WTC11 (cell line): ENCODE measurements around the gene FRAT1.

Experiments
- USF1 ChIP-seq: sonication (generic); formaldehyde crosslinking; IDR thresholded peaks from 2 replicates; pipeline ENCODE4 v1.8.0; 2022; ENCODE audit warnings: mild to moderate bottlenecking, missing genetic modification reagents
- ZNF281 ChIP-seq: sonication (generic); formaldehyde crosslinking; IDR thresholded peaks from 2 replicates; pipeline ENCODE4 v1.8.0; 2023; ENCODE audit warnings: mild to moderate bottlenecking, missing genetic modification reagents
- TF ChIP-seq, protein P1 (sequence below): fragments of 200-600 bp; IDR thresholded peaks from 2 replicates; pipeline ENCODE4 v1.8.0; 2022; ENCODE audit warnings: antibody characterized with exemption
- TF ChIP-seq, protein P2 (sequence below): sonication (generic); formaldehyde crosslinking; IDR thresholded peaks from 2 replicates; pipeline ENCODE4 v1.8.1; 2022; ENCODE audit warnings: low read depth, missing genetic modification reagents, borderline replicate concordance

DNA sequence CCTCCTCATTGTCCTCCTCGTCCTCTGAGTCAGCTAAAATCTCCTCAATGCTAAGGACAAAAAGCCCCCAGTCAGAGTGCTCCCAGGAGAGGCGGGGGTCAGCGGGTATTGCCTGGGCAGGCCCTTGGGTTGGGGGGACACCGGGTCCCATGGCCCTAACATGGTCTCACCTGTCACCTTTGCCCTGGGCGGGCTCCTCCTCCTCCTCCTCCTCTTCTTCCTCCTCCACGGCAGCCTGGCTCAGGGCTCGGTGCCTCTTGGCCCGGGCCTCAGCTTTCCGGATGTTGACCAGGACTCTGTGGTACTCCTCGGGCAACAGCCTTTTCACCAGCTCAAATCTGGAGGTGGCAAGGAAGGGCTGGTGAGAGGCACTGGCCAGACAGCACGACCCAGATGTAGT, 47.5 kb downstream of the FRAT1 start:
- TF ChIP-seq, protein P1, sequence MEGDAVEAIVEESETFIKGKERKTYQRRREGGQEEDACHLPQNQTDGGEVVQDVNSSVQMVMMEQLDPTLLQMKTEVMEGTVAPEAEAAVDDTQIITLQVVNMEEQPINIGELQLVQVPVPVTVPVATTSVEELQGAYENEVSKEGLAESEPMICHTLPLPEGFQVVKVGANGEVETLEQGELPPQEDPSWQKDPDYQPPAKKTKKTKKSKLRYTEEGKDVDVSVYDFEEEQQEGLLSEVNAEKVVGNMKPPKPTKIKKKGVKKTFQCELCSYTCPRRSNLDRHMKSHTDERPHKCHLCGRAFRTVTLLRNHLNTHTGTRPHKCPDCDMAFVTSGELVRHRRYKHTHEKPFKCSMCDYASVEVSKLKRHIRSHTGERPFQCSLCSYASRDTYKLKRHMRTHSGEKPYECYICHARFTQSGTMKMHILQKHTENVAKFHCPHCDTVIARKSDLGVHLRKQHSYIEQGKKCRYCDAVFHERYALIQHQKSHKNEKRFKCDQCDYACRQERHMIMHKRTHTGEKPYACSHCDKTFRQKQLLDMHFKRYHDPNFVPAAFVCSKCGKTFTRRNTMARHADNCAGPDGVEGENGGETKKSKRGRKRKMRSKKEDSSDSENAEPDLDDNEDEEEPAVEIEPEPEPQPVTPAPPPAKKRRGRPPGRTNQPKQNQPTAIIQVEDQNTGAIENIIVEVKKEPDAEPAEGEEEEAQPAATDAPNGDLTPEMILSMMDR: no peak
- no peak for TF ChIP-seq ZNF281
- TF ChIP-seq, protein P2, sequence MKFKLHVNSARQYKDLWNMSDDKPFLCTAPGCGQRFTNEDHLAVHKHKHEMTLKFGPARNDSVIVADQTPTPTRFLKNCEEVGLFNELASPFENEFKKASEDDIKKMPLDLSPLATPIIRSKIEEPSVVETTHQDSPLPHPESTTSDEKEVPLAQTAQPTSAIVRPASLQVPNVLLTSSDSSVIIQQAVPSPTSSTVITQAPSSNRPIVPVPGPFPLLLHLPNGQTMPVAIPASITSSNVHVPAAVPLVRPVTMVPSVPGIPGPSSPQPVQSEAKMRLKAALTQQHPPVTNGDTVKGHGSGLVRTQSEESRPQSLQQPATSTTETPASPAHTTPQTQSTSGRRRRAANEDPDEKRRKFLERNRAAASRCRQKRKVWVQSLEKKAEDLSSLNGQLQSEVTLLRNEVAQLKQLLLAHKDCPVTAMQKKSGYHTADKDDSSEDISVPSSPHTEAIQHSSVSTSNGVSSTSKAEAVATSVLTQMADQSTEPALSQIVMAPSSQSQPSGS: no peak
- TF ChIP-seq USF1 (CRISPR knock-in tag): no peak
